Activated CD4-positive, alpha-beta T cell treated with anti-CD3 and anti-CD28 coated beads, Interleukin-2, Interleukin-4, amounts not matched to agents 100 ng/mL and 50 ng/mL, durations not matched to agents 16 hours and 8 hours (primary cell): ENCODE results near the gene TMEM132E.

ENCODE experiments used
- DNase-seq: peaks from one replicate; pipeline ENCODE4 v3.0.0-alpha.2; 2020; ENCODE audit warnings: low spot score

TMEM132E gene

GRCh38 chr17:34606763-34607162 is 27.4 kb downstream of the TMEM132E start:
- no peak for DNase-seq

GRCh38 chr17:34607917-34608316 is 28.5 kb downstream of the TMEM132E start:
- DNase-seq = no peak

GRCh38 chr17:34609210-34609609 is 29.8 kb downstream of the TMEM132E start:
- no peak for DNase-seq

- DNase-seq = no peak
Observed at GRCh38 chr17:34610039-34610438, 30.7 kb downstream of the TMEM132E start.

- DNase-seq = no peak
Observed at GRCh38 chr17:34610506-34610905, 31.1 kb downstream of the TMEM132E start.

- no peak for DNase-seq
Observed at GRCh38 chr17:34613064-34614019, 34.0 kb downstream of the TMEM132E start.

GRCh38 chr17:34614698-34615097 is 35.3 kb downstream of the TMEM132E start:
- no peak for DNase-seq

- no peak for DNase-seq
Observed at GRCh38 chr17:34615326-34615725, 35.9 kb downstream of the TMEM132E start.

- no peak for DNase-seq
Observed at GRCh38 chr17:34616148-34616547, 36.8 kb downstream of the TMEM132E start.

GRCh38 chr17:34617398-34617797 is 38.0 kb downstream of the TMEM132E start:
- no peak for DNase-seq

GRCh38 chr17:34619687-34620217 is 40.4 kb downstream of the TMEM132E start:
- no peak for DNase-seq

GRCh38 chr17:34620458-34620857 is 41.1 kb downstream of the TMEM132E start:
- DNase-seq = no peak

GRCh38 chr17:34622862-34623623 is 43.7 kb downstream of the TMEM132E start:
- DNase-seq = no peak

- DNase-seq = no peak
Observed at GRCh38 chr17:34623856-34624766, 44.7 kb downstream of the TMEM132E start.

GRCh38 chr17:34624767-34625383 is 45.5 kb downstream of the TMEM132E start:
- no peak for DNase-seq

- DNase-seq = no peak
Observed at GRCh38 chr17:34626121-34626681, 46.8 kb downstream of the TMEM132E start.

- DNase-seq = no peak
Observed at GRCh38 chr17:34628879-34629278, 49.5 kb downstream of the TMEM132E start.

- no peak for DNase-seq
Observed at GRCh38 chr17:34633351-34633750, 54.0 kb downstream of the TMEM132E start.

- no peak for DNase-seq
Observed at GRCh38 chr17:34633760-34634159, 54.4 kb downstream of the TMEM132E start.

- DNase-seq = no peak
Observed at GRCh38 chr17:34634551-34635160, 55.3 kb downstream of the TMEM132E start.
